ENCODE measurements around the gene SERPIND1. TPM values are rescaled to one million over a fixed set of nuclear protein-coding genes. Genes with fewer than 3 reads are reported as not detected.

SERPIND1 gene
- total RNA-seq, 1 donor from 2014 or later: not detected

DNA sequence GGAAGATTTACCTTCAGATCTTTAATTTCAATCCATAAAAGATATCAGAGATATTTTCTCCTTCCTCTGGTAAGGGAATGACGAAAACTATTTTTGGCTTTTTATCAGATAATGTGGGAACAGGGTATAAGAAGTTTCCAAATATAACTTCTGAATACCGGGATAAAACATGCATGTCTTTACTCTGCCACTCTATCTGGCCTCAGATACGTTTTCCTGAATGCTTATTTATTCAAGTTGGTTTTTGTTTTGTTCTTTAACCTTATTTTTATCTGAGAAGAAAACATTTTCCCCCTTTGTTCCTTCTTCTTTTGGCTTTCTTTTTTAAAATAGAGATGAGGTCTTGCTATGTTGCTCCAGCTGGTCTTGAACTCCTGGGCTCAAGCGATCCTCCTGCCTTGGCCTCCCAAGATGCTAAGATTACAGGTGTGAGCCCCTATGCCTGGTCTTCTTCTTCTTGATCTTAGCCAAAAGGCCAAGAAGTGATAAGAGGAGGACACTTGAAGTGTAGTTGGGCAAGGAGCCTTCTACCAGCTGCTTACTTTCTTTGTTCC is 1.5 kb downstream of the SERPIND1 start:
- no peak for DNase-seq

- no peak for DNase-seq
Measured at GRCh38 chr22:20776624-20777405, 2.9 kb downstream of the SERPIND1 start.

DNA sequence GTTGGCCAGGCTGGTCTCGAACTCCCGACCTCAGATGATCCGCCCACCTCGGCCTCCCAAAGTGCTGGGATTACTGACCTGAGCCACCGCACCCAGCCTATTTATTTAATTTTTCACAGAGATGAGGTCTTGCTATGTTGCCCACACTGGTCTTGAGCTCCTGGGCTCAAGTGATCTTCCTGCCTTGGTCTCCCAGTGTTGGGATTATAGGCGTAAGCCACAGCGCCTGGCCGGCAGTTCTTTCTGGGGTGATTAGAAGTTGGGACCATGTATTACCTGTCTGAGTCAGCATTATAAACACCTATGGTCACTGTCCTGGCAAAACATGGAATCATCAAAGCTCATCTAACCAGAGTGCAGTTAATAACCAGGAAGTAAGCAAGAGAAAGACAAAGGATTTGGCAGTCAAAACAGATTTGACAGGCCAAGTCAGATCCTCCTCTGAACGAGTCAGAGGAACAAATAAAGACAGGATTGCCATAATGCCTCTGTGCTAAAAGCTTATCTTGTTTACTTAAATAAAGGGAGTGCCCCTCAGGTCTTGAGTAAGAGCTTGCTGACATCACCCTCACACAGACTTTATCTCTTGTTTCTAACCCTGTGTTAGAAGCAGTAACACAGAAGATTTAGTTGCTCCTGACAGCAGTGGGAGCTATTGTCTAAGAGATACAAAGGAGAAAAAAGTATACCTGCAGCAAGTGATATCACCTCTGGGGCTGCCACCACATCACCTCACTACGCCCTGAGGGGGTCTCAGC is 3.7 kb downstream of the SERPIND1 start:
- DNase-seq: peak; percentile 65

GRCh38 chr22:20779014-20779817 is 5.3 kb downstream of the SERPIND1 start:
- no peak for DNase-seq

- DNase-seq: peak; percentile 63
Measured at GRCh38 chr22:20779818-20780158, 5.9 kb downstream of the SERPIND1 start.

DNA sequence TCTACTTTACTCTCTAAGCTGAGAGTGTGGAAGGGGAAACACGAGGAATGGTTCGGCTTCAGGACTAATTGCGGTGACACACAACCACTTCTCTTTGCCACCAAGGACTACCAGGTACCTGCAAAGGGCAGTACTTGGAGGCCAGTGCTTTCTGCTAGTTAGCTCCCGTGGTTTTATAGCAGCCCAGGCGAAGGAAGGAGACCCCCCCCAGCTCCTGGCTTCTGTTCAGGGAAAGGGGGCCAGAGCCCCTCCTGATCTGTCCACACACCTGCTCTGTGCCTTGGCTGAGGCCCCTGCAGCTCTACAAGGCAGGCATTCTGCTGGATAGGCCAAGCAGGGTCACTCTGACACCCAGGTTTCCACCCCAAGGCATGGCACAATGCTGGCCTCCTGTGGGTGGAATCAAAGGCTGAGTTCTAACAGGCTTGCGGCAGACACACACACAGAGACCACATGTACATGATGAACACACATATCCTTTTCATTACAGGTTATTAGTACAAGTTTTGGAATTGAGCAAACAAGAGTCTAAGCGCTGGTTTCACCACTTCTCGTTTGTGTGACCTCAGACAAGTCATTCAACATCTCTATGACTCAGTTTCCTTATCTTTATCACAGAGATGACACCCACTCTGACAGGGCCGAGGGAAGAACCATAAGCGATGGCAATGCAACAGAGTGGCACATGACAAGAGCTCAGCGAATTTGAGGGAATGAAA is 7.5 kb downstream of the SERPIND1 start:
- DNase-seq: peak; percentile 17

- no peak for DNase-seq
Measured at GRCh38 chr22:20782083-20782482, 8.2 kb downstream of the SERPIND1 start.

GRCh38 chr22:20782596-20783299 is 8.8 kb downstream of the SERPIND1 start:
- peak; percentile 71 for DNase-seq

GRCh38 chr22:20783300-20783673 is 9.4 kb downstream of the SERPIND1 start:
- no peak for DNase-seq

- peak; percentile 88 for DNase-seq
Measured at GRCh38 chr22:20783844-20784723, 10.2 kb downstream of the SERPIND1 start.

DNA sequence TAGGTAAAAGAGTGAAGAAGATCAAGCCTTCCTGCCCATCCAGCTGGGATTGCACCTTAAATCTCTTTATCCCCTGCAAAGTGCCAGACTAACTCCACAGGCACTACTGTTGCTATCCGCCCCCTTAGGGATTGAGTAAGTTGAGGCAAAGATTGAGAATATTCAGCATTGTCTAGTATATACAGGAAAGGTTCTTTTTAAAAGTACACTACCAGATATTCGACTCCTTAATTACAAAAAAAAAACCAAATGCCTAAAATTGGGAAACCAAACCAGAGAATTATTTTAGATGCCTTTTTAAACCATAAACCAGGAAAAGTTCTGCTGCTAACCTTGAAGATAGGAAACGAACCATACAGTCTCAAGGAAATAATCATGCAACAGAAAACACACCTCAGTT is 11.5 kb downstream of the SERPIND1 start:
- DNase-seq: no peak

GRCh38 chr22:20786048-20786447 is 12.1 kb downstream of the SERPIND1 start:
- DNase-seq: no peak

DNA sequence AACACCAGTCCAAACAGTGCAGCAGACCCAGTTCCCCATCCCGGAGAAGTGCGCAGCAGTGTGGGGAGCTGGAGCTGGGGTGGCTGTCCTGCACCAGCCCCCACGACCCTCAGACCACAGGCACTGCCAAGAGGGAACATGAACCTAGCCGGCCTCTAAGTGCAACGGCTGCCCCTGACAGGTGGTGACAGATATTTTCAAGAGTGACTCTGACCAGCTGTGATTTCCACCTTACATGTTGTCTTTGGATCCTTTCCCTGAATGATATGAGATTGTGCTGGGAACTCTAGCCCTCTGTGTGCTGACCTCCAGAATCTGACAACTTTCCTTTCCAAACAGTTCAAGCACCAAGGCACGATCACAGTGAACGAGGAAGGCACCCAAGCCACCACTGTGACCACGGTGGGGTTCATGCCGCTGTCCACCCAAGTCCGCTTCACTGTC is 12.6 kb downstream of the SERPIND1 start:
- no peak for DNase-seq

DNA sequence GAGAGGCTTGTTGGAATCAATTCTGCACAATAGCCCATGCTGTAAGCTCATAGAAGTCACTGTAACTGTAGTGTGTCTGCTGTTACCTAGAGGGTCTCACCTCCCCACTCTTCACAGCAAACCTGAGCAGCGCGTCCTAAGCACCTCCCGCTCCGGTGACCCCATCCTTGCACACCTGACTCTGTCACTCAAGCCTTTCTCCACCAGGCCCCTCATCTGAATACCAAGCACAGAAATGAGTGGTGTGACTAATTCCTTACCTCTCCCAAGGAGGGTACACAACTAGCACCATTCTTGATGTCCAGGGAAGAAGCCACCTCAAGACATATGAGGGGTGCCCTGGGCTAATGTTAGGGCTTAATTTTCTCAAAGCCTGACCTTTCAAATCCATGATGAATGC is 13.3 kb downstream of the SERPIND1 start:
- DNase-seq: no peak

DNA sequence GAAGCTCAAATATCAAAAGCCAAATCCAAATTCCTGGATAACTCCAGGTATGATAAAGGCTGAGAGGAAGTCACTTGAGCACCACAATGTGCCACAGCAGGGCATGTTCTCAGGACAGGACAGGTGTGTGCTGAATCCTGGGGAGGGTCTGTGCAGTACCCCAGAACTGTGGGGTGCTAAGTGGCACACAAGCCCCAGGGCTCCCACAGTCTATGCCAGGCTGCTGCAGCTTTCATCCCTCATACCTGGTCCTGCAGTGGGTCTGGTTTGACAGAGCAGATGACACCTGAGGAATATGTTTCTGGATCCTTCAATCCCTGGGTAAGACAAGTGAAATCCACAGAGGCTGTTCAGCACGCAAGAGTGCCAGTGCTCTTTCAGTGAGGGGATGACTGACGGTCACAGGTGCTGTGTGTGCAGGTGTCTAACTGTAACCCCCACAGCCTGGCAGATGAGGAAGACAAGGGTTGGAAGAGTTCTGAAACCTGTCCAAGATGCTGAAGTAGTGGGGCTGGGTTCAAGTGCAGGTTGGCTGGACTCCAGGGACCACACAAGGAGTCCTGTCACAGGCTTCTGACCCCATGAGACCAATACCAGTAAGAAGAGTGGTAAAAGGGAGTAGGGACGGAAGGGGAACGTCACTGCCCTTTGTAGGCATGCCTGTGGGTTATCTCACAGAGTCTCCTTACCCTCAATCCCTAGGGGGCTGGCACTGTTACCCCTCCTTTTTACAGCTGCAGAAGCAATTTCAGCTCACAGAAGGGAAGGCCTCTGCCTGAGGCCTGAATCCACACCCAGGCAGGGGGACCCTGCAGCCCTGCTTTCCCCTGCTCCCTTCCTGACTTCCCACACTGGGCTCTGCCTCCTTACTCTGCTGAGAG is 14.1 kb downstream of the SERPIND1 start:
- DNase-seq: no peak

DNA sequence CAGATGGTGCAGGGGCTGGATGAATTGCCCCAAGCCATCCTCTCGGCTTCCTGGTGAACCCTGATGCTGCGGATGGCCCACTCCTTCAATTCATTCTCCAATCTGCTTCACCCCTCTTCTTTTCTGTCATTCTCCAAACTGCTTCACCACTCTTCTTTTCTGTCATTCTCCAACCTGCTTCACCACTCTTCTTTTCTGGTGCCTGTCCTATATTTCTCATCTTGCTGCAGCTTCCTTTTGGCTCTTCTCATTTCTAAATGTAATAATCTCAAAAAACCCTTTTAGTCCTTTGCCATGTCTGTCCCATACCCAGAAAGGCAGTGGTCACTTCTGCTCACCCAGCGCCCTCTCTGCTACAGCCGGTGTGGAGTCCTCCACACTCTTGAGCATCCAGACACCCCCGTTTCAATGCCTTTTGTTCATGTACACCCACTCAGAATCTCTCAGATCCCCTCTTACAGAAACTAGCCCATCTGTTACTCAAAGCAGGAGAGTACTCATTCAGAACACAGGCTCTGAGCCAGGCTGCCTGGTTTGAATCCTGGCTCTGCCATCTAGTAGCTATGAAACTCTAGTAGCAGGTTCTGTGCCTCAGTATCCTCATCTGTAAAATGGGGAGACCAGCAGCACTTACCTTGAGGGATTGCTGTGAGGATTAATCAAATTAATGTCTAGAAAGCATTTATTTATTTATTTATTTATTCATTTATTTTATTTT is 14.9 kb downstream of the SERPIND1 start:
- DNase-seq: no peak

DNA sequence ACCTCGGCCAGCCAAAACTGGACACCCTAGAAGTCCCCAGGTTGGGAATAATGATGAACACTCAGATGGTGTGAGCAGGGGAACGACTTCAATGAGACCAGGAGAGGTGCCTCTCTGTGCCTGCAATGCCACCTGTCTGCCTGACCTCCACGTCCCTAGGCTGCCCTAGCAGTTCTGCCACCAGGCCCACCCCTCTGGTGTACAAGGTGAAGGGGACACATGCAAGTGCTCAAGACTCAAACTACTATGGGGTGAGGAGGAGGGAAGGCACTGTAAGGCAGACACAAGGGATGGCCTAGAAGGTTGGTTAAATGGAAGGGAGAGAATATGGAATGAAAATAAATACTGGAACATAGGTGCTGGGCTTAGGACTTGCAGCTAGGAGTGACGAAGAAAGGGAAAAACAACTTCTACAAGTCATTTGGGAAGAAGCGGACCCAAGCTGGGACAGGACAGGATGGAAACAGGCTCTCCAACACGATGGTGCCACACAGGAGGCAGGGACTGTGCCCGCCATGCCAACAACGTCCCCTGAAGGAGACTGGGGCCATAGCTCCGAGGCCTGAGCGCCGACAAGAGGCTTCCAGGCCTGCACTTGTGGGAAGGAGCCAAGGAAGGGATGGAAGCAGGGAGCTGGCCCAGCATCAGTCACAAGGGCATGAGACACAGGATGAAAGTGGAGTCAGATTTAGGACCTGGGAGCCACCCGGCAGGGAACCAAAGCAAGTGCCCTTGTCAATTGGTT is 18.5 kb downstream of the SERPIND1 start:
- no peak for DNase-seq

All from dermis blood vessel endothelial cell (primary cell).